ENCODE data around the gene GRIN2D.
A peak's percentile ranks its signal among the peaks of the same experiment; 100 is the strongest.

Gene GRIN2D

GRCh38 chr19:48393559-48394330 is at the start of gene GRIN2D:
GRIN2D (plus strand) TSS chr19:48393668; CDS start chr19:48398393, 4,725 bp downstream.
- no peak for DNase-seq (ENCODE audit: low read depth)

- DNase-seq (ENCODE audit: low read depth) = no peak
Measured at GRCh38 chr19:48344892-48345291, 48.6 kb upstream of the GRIN2D start.

- no peak for DNase-seq (ENCODE audit: low read depth)
Measured at GRCh38 chr19:48346191-48346590, 47.3 kb upstream of the GRIN2D start.

DNA sequence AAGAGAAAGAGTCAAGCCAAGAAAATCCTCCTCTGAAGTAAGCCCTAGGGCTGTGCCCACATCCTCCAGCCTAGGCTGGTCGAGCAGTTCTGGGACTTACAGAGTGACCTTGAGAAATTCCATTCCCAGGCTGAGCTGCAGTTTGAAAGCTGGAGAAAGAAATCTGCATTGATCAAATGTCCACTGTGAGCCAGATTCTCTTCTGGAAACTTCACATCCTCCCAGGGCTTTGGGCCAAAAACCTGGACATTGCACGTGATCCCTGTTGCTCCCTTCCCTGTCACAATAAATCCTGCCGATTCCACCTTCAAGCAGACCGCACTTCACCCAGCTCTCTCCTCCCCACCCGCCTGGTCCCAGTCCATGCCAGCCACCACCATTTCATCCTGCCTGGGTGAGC is 45.4 kb upstream of the GRIN2D start:
- DNase-seq (ENCODE audit: low read depth) = no peak

GRCh38 chr19:48348737-48349136 is 44.7 kb upstream of the GRIN2D start:
- no peak for DNase-seq (ENCODE audit: low read depth)

DNA sequence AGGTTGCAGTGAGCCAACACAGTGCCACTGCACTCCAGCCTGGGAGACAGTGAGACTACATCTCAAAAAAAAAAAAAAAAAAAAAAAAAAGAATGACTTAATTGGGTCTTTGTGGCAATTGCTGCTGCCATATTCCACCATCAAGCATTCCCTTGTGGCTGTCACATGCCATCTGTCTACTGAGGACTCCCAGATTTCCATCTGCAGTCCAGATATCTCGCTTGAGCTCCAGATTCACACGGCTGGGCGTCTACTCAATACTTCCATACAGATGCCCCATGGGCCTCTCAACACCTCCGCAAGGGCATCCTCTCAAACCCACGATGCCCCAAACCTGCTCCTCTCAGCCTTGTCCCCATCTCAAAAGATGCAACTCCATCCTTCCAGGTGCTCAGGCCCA is 42.6 kb upstream of the GRIN2D start:
- DNase-seq (ENCODE audit: low read depth) = no peak

- DNase-seq (ENCODE audit: low read depth) = peak; percentile 67
Measured at GRCh38 chr19:48351341-48351752, 42.1 kb upstream of the GRIN2D start.

DNA sequence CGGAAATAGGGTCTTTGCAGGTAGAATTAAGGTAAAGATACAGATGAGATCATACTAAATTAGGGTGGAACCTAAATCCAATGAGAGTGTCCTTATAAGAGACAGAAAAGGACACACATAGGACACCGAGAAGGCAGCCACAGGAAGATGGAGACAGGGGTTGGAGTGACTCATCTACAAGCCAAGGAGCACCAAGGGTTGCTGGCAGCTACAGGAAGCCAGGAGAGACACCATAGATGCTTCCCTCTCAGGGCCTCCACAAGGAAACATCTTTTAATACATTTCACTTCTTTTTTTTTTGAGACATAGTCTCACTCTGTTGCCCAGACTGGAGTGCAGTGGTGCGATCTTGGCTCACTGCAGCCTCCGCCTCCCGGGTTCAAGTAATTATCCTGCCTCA is 39.8 kb upstream of the GRIN2D start:
- DNase-seq (ENCODE audit: low read depth) = no peak

- no peak for DNase-seq (ENCODE audit: low read depth)
Measured at GRCh38 chr19:48354332-48354992, 39.0 kb upstream of the GRIN2D start.

GRCh38 chr19:48355365-48355954 is 38.0 kb upstream of the GRIN2D start:
- DNase-seq (ENCODE audit: low read depth) = no peak

DNA sequence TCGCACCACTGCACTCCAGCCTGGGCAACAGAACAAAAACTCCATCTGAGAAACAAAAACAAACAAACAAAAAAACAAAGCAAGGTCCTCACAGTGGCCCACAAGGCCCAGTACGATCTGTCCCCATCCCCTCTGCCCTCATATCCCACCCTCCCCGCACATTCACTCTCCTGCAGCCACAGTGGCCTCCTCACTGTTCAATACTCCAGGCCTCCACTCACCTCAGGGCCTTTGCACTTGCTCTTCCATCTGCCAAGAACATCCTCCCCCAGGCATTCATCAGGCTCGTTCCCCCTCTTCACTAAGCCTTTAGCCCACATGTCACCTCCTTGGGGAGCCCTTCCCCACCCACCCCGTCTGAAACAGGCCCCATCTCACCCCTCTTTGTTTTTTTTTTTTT is 34.3 kb upstream of the GRIN2D start:
- no peak for DNase-seq (ENCODE audit: low read depth)

DNA sequence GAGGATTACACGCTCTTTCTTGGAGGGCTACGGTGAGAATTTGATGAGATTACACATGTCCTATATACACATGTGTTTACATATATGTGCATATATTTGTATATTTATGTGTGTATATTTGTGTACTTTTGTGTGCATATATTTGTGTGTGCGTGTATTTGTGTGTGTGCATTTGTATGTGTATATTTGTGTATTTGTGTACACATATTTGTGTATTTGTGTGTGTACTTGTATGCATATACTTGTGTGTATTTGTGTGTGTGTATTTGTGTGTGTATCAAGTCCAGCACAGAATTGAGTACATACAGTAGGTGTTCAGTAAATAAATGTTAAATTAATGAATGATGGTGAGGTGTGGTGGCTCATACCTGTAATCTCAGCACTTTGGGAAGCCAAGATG is 31.6 kb upstream of the GRIN2D start:
- no peak for DNase-seq (ENCODE audit: low read depth)

DNA sequence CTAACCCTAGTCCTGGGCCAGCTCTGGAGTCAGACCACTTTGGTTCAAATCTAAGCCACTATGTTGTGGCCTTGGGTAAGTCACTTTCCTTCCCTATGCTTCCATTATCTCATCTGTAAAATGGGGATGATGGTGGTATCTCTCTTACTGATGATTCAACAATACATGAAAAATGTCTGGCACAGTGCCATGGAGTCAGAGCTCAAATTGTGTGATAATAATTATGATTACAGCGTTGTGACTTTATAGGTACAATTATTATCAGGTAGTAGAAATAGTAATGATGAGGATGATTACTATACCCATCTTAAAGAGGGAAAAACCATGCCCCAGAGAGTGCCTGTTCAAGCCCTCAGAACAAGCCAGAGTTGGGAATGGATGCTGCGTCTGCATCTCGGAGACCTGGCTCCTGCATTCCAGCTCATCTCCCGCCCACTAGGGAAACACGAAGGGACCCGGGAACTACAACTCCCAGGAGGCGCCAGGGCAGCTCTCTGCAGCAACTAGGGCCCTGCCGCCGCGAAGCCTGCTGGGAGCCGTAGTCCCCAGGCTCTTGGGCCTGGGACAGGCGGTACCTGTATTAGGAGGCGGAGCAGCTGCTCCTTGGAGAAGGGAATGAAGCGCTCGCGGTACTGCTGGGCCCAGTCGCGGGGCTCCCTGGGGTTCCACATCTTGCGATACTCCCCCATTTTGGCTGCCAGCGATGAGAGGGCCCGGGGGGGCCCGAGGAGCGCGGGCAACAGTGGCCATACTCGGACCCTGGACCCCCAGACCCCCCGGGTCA is 30.6 kb upstream of the GRIN2D start:
- DNase-seq (ENCODE audit: low read depth) = peak; percentile 82

- no peak for DNase-seq (ENCODE audit: low read depth)
Measured at GRCh38 chr19:48363500-48363809, 30.0 kb upstream of the GRIN2D start.

DNA sequence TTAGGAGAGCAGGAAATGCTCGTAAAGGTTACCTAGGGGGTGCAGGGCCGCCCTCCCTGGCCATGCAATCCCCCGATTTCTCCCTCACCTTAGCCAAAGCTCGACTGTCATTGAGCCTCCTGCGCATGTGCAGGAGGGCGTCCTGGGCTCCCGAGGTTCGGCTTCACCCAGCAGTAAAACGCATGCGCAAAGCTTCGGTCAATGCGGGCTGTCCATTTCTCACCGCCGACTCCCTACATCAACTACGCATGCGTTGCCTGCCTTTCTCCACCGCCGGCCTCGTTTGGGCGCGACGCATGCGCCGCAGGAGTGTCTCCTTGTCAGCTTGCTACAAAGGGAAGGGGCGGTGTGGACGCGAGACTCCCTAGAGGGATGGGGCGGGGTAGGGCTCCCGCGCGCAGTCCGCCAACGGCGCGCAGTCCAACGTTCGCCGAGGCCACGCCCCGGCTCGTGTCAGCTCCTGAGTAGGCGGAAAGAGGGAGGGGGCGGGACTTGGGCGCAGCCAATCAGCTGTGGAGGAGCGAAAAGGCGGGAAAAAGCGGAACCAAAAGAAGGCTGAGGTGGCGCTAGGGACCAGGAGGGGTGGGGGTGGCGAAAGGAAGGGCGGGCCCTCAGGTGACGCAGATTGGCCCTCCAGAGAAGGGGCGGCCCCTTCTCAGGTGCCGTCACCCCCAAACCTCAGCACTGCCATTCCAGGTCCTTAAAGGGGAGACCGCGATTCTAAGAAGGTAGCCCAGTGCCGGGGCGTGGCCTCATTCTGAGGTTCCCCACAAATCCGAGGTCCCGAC is 29.5 kb upstream of the GRIN2D start, which contains the start of the genes SYNGR4 and TMEM143:
SYNGR4 (plus strand) TSS at position 558 of the 788 bp plus-strand sequence. CDS start 1,476 bp downstream, outside the sequence.
TMEM143 (minus strand) TSS at position 131 of the 788 bp plus-strand sequence; CDS start at position 111, 20 bp downstream.
- peak; percentile 97 for DNase-seq (ENCODE audit: low read depth)

- peak; percentile 2 for DNase-seq (ENCODE audit: low read depth)
Measured at GRCh38 chr19:48364598-48365348, 28.7 kb upstream of the GRIN2D start.

- no peak for DNase-seq (ENCODE audit: low read depth)
Measured at GRCh38 chr19:48365602-48366001, 27.9 kb upstream of the GRIN2D start.

DNA sequence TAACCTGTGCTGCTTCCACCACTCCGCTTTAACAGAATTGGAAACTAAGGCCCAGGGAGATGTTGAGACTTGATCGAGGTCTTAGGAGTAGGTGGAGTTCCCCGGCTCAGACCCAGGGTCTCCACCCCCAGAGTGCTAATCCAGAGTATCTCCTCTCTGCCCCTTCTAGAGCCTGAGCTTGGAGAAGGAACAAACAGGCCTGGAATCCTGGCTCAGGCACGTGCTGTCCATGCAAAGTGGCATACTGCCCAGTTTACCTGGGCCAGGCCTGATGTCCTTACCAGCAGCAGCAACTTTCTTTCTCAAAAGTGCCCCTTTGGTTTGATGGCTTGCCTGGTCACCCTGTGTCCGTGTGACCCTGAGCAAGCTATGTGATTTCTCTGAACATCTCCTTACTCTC is 25.6 kb upstream of the GRIN2D start:
- DNase-seq (ENCODE audit: low read depth) = no peak

DNA sequence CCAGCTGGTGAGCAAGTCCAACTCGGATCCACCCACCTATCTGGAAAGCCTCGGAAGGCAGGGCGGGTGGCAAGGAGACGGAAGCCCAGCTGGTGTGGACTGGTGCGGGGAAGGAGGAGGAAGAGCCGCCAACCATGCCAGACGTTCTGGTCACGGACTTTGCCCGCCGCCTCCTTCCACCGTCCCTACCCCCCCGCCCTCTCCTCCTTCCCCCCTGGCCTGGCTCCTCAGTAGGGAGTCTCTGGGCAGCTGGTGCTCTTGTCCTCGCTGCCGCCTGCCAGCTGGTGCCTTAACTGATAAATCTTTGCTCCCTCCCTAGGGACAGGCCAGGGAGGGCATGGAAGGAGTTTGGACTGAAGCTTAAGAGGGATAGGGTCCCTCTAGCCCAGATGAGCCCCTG is 24.5 kb upstream of the GRIN2D start:
- DNase-seq (ENCODE audit: low read depth) = no peak

DNA sequence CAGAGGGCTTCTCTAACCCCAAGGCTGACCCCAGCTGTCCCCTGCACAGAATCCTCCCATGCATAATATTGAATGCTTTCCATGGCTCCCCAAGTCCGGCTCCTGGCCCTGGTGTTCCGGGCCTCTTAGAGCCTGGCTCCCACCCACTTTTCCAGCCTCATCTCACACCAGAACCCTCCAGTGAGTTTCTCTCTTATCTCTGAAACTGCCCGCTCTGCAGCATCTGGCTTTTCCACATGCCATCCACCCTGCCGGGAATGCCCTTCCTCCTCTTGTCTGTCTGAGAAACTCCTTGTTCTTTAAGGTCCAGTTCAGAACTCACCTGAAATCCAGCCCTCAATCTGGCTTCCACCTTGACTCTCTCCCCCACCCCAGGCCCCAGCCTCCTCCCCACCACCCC is 22.5 kb upstream of the GRIN2D start:
- no peak for DNase-seq (ENCODE audit: low read depth)

DNA sequence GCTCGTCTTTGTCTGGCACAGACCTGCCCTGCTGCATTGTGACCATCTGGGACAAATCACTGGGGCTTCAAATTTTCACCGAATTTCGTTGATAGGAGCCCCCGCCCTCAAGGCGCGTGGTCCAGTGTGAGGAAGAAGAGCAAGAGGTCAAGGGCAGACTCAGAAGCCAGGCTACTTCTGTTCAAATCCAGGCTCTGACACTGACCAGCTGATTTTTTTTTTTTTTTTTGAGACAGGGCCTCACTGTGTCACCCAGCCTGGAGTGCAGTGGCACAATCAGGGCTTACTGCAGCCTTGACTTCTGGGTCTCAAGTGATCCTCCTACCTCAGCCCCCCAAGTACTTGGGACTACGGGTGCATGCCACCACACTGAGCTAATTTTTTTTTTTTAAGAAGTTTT is 22.1 kb upstream of the GRIN2D start:
- no peak for DNase-seq (ENCODE audit: low read depth)
